OCI-M2 (cell line): Measurements from ENCODE around the gene UST.

Experiments used
- DNase-seq: peaks from one replicate; lab custom pipeline; 2025; ENCODE audit not compliant: unreplicated experiment; lab: John Stamatoyannopoulos, UW

UST gene

GRCh38 chr6:148746363-148747144 lies at the start of gene UST:
TSS of gene UST (plus strand) at chr6:148747030. CDS start at chr6:148747431, 401 bp downstream.
- no peak for DNase-seq

- DNase-seq, result no peak
Measured at GRCh38 chr6:148697895-148698440, 48.9 kb upstream of the UST start.

- no peak for DNase-seq
Measured at GRCh38 chr6:148698671-148699180, 48.1 kb upstream of the UST start.

GRCh38 chr6:148700047-148700715 lies 46.6 kb upstream of the UST start:
- DNase-seq, result no peak

- no peak for DNase-seq
Measured at GRCh38 chr6:148700741-148701311, 46.0 kb upstream of the UST start.

- no peak for DNase-seq
Measured at GRCh38 chr6:148701375-148701774, 45.5 kb upstream of the UST start.

GRCh38 chr6:148703900-148704299 lies 42.9 kb upstream of the UST start:
- DNase-seq, result no peak

GRCh38 chr6:148704400-148705246 lies 42.2 kb upstream of the UST start:
- DNase-seq, result no peak

GRCh38 chr6:148708707-148709106 lies 38.1 kb upstream of the UST start:
- no peak for DNase-seq

- no peak for DNase-seq
Measured at GRCh38 chr6:148709577-148709976, 37.3 kb upstream of the UST start.

- no peak for DNase-seq
Measured at GRCh38 chr6:148711833-148712654, 34.8 kb upstream of the UST start.

GRCh38 chr6:148713033-148713738 lies 33.6 kb upstream of the UST start:
- no peak for DNase-seq

- DNase-seq, result no peak
Measured at GRCh38 chr6:148713921-148714320, 32.9 kb upstream of the UST start.

- no peak for DNase-seq
Measured at GRCh38 chr6:148716811-148717210, 30.0 kb upstream of the UST start.

GRCh38 chr6:148720406-148720805 lies 26.4 kb upstream of the UST start:
- DNase-seq, result no peak

- DNase-seq, result no peak
Measured at GRCh38 chr6:148720897-148721296, 25.9 kb upstream of the UST start.

- DNase-seq, result no peak
Measured at GRCh38 chr6:148723484-148723883, 23.3 kb upstream of the UST start.

- DNase-seq, result no peak
Measured at GRCh38 chr6:148724428-148724827, 22.4 kb upstream of the UST start.

GRCh38 chr6:148727104-148727503 lies 19.7 kb upstream of the UST start:
- DNase-seq, result no peak
